Left hindlimb (tissue), 1 donor: ENCODE results near the gene PLD1.

Experiments used
- DNase-seq: peaks from one replicate; pipeline ENCODE4 v3.0.0-alpha.2; 2018

Gene PLD1

DNA sequence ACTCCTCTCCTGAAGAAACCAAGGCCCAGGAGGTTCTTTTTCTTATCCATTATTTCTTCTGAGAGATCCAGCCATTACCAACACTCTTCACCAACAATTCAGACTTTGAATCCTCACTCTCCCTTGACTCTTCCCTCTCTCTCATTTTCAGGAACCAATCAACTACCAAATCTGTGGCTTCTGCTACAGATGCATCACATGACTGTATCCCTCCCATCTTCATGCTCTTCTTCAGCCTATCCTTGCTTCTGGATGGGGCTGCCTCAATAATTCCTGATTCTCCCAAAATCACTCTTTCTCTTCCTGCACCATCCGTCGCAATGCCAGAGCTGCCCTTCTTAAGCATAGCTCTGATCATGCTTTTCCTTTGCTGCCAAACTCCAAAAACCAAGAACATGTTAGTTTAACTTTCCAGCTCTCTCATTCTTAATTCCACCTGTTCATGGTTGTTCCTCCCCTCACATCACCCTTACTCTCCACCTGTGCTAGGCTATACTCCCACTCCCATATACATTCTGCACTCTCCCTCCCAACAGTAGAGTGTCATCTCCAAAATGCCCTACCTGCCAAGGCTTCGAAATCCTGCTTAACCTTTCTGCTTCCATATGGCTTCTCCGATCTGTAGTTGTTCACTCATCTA, 13.5 kb downstream of the PLD1 start:
- no peak for DNase-seq

GRCh38 chr3:171792531-171792930, 17.8 kb downstream of the PLD1 start:
- DNase-seq = no peak

DNA sequence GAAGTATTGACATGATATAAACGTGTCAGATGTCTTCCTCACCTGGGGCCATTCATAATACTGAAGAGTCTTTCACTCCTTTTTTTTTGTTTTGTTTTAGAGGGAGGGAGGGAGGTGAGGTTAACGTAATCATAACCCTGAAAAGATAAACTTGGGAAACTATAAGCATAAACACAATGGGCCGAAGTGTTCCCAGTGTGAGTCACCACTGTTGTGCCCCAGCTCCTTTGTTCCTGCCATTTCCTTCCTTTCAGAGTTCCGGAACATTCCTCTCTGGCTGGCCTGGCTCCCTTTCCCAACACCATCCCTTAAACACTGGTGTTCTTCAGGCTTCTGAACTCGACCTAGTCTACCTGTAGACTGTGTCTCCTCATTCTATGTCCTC, 18.6 kb downstream of the PLD1 start:
- no peak for DNase-seq

GRCh38 chr3:171790898-171791691, 19.2 kb downstream of the PLD1 start:
- no peak for DNase-seq

DNA sequence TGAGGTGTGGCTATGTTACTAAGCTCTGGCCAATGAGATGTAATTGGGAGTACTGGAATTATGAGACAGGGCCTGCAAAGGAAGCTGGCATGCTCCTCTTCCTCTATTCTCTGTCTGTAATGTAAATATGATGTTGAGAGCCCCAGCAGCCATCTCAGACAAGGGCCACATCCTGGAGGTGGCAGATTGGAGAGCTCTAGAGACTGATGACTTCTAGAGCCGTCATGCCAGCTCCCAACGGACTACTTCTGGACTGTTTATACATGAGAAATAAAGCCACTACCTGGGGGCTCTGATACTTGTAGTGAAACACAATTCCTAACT, 19.7 kb downstream of the PLD1 start:
- no peak for DNase-seq

DNA sequence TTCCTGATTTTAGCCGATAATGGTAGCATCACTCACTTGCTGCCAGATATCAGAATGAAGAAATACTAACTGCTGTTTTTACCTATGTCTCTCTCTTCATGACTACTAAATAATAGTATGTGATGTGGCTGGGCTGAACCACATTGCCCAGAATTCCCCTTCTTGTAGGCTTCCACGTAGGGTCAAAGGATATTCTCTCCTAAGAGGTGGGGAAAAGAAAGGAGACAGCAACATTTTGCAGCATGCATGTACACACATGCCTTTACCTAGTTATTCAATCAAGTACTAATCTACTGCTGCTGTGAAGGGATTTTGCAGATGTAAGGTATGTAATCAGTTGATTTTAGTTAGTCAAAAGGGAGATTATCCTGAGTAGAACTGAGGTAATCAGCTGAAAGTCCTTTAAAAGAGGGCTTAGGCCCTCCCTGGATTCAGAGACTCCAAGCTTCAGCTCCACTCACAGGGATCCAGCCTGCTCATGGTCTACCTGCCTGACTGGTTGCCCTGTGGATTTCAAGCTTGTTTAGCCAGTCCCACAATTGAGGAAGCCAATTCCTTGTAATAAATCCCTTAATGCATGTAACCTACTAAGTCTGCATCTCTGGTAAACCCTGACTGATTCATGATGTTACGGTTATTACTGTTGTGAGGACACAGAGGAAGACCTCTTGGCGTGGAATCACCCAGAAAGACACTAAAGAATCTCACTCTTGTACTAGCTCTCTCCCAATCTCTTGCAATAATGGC, 20.4 kb downstream of the PLD1 start:
- DNase-seq = no peak

GRCh38 chr3:171788546-171789351, 21.5 kb downstream of the PLD1 start:
- DNase-seq = no peak

- no peak for DNase-seq
Observed at GRCh38 chr3:171786997-171787396, 23.3 kb downstream of the PLD1 start.

DNA sequence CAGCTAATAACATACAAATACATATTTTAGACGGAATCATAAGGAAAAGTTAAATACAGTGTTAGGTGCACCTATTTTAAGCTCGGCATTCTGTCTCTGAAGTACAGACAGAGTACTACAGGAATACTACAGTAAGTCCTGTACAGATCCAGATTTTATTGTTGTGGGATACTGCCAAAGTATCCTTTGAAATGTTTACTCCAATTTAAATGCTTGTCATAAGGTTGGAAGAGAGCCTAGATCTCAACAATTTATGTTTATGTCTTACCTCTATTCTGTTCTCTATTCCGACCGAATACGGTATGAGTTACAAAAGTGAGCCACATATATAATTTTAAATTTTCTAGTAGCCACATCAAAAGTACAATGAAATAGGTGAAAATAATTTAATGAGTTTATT, 25.3 kb downstream of the PLD1 start:
- DNase-seq = no peak

DNA sequence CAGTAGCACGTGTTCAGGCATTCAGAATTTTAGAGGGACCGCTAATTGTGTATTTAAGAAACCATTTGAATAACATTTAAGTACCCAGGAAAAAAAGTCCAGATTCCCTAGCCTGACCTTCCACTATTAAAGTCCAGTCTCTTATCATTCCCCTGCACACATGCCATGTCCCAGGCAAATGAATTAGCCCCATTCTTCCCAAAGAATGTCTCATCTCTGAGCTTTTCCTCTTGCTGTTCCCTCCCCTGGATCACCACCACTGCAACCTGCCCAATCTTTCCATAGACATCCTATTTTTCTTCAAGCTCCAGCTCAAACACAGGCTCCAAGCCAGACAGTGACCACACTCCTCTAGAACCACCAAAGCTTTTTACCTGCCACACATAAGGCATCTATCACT, 25.9 kb downstream of the PLD1 start:
- DNase-seq = no peak

GRCh38 chr3:171783626-171784025, 26.7 kb downstream of the PLD1 start:
- no peak for DNase-seq

GRCh38 chr3:171783086-171783485, 27.2 kb downstream of the PLD1 start:
- no peak for DNase-seq

- DNase-seq = no peak
Observed at GRCh38 chr3:171782617-171783016, 27.7 kb downstream of the PLD1 start.

DNA sequence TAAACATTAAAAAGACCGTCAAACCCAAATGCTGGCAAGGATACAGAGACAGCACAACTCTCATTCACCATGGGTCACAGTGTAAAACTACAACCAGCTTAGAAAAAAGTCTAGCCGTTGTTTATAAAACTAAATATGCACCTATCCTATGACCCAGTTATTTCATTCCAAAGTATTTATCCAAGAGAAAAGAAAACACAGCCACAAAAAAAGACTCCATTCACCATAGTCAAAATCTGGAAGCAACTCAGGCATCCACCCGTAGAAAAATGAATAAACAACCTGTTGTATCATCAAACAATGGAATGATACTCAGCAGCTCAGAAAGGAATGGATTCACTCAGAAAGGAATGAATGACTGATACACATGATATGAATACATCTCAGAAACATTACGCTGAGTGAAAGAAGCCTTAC, 28.6 kb downstream of the PLD1 start:
- no peak for DNase-seq

DNA sequence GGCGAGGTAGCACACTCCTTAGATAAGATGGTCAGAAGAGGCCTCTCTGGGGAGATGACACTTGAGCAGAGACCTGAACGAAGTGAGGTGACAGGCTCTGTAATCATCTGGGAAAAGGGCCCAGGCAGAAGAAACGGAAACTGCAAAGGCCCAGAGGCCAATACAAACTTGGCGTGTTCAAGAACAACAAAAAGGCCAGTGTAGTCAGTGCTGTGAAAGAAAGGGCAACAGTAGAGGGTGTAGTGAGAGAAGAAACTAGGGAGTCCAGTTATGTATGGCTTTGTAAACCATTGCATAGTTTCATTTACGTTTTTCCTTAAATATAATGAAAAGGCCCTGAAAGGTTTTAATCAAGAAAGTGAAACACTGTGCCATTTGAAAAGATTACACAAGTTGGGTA, 31.8 kb downstream of the PLD1 start:
- DNase-seq = no peak

- DNase-seq = no peak
Observed at GRCh38 chr3:171777596-171777995, 32.7 kb downstream of the PLD1 start.

DNA sequence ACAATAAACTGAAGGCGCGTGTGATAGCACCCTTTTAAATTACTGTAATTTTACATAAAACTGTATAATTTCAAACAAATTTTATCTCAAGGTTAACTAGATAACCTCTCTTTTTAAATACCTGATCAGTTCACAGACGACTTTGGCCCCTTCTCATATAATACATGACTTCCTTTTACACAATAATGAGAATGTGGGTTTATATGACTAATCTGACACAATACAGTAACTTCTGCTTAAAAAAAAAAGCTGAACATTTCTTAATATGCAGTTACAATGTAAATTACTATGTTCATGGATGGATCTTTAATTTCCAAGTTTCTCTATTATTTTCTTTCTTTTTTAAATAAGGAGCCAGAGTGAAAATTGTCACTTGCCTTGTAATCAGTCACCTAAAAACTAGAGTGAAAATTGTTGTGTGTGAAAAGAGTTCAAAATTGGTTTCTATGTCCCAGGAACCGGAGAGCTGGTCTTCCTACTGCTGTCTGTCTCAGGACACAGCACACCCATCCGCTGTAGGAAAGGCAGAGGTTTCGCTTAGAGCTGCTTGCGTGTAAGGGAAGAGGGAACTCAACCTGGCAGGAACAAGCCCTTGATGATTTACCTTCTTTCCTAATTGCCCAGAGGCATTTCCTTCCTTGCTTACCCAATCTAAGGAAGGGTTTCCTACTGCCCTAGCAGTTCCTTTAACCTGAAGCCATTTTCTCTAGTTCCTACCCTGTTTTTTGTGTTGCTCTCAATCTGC, 33.3 kb downstream of the PLD1 start:
- no peak for DNase-seq

DNA sequence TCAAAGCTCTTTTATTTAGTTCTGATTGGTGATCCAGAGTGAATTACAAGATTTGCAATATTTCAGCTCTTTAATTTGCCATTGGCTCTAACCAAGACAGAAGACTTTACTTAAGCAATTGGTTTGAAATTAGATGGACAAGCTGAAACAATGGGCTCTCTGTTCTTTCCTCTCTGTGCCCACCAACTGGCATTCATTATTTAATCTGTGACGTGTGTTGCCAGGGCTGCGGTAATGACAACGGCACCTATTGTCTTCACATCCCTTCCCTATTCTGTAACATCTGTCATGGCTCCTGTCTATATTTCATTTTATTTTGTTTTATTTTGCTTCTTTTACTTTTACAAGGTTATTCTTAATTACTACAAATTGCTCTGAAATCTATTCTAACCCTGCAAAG, 33.9 kb downstream of the PLD1 start:
- no peak for DNase-seq

DNA sequence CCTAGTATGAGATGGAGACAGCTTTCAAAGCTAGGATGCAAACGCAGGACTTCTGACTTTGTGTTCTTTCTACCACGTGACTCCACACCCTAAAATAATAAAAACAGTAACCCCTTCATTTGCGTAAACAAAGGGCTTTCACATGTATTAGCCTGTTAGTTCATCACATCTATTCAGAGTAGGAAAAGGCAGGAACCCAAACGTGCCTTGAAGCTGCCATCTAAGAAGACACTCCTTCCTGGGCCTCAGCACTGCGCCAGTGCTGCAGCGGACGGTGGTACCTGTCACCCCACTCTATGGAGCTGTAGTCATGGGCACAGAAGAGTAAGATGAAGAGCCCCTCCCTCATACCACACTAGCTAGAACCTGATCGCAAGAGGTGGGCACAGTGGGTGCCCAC, 34.3 kb downstream of the PLD1 start:
- no peak for DNase-seq

GRCh38 chr3:171774521-171774920, 35.8 kb downstream of the PLD1 start:
- no peak for DNase-seq

- DNase-seq = peak; percentile 57
Observed at GRCh38 chr3:171772427-171773056, 37.7 kb downstream of the PLD1 start.
